HEK293 (cell line): ENCODE measurements around the gene SLC26A11.

Experiments
- HOXA7 ChIP-seq: sonication (generic); formaldehyde crosslinking; IDR thresholded peaks from 2 replicates; pipeline ENCODE4 v1.8.1; 2022; ENCODE audit warnings: missing genetic modification reagents, borderline replicate concordance
- ZNF404 ChIP-seq: fragments of 450-650 bp; formaldehyde crosslinking; IDR thresholded peaks from 2 replicates; pipeline ENCODE4 v1.5.1; 2017; ENCODE audit warnings: missing biosample characterization, missing genetic modification characterization
- ZNF510 ChIP-seq: fragments of 450-650 bp; formaldehyde crosslinking; IDR thresholded peaks from 2 replicates; pipeline ENCODE4 v1.5.1; 2018; ENCODE audit warnings: mild to moderate bottlenecking, missing genetic modification characterization, missing biosample characterization; ENCODE audit not compliant: insufficient replicate concordance
- TF ChIP-seq, protein P1 (sequence below): fragments of 450-650 bp; formaldehyde crosslinking; IDR thresholded peaks from 2 replicates; pipeline ENCODE4 v1.5.1; 2016; ENCODE audit warnings: missing biosample characterization, missing genetic modification characterization

DNA sequence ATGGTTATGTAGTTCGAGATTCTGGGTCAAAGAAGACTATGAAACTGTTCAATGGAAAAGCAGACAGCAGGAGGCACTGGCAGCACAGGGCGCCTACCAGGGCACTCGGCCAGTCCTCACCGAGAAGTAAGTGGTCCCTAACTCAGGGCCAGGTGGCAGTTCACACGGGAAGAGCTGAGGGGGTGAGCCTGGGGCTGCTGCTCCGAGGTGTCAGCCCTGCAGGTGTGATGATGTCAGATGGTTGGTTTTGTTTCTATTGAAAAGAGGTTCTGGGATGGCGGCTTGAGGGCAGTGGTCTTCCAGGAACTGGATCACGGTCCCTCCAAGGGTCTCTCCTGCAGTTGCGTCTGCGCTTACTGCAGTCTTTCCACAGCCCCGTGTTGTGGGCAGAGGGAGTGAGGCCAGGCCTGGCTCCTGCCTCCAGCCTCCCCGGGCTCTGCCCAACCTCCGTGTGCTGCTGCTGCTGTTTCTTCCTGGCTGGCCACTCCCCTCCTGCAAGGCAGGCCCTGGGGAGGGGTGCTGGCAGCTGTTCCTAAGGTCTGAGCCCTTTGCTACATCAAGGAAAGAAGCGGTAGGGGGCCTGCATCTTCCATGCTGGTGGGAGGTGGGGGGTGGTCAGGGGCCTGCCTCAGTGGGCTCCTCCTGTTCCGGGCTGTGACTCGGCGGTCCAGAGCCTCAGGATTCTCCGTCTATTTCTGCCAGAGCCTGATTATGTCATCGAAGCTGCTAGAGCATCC is 63.1 kb downstream of the SLC26A11 start:
- TF ChIP-seq, protein P1, sequence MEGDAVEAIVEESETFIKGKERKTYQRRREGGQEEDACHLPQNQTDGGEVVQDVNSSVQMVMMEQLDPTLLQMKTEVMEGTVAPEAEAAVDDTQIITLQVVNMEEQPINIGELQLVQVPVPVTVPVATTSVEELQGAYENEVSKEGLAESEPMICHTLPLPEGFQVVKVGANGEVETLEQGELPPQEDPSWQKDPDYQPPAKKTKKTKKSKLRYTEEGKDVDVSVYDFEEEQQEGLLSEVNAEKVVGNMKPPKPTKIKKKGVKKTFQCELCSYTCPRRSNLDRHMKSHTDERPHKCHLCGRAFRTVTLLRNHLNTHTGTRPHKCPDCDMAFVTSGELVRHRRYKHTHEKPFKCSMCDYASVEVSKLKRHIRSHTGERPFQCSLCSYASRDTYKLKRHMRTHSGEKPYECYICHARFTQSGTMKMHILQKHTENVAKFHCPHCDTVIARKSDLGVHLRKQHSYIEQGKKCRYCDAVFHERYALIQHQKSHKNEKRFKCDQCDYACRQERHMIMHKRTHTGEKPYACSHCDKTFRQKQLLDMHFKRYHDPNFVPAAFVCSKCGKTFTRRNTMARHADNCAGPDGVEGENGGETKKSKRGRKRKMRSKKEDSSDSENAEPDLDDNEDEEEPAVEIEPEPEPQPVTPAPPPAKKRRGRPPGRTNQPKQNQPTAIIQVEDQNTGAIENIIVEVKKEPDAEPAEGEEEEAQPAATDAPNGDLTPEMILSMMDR (tag by site-specific recombination), result no peak
- TF ChIP-seq ZNF404 (tag by site-specific recombination) (no peak), ZNF510 (tag by site-specific recombination) (no peak), HOXA7 (CRISPR knock-in tag) (no peak)
